HG03097 (cell line): ENCODE measurements around the gene NAV2.

Source experiments
- ATAC-seq: cut with Tn5 transposase; IDR thresholded peaks from one replicate; pipeline ENCODE4 v1.9.1; 2021; ENCODE audit not compliant: unreplicated experiment, low FRiP score

The NAV2 gene

DNA sequence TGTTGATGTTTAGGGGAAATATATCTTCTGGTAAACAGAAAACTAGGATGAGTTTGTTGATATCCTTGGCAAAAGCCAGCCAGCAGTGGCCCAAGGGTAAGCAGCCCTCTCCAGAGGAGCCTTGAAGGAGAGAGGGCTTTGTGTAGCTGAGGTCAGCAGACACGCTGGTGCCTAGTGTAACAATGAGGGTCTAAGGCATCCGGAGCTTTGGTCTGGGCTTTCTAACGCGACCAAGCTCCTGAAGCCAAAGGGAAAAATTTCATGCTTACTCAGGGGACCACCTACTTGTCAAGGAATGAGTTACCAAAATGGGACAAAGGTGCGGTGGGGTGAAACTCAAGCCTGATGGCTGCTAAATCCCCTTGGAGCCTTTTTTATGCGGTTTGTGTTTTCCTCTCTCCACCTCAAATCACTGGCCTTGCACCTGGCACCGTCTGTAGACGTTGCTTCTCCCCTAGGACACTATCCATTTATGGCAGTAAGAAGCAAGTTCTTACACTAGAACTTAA, 312.7 kb downstream of the NAV2 start:
- ATAC-seq: no peak

DNA sequence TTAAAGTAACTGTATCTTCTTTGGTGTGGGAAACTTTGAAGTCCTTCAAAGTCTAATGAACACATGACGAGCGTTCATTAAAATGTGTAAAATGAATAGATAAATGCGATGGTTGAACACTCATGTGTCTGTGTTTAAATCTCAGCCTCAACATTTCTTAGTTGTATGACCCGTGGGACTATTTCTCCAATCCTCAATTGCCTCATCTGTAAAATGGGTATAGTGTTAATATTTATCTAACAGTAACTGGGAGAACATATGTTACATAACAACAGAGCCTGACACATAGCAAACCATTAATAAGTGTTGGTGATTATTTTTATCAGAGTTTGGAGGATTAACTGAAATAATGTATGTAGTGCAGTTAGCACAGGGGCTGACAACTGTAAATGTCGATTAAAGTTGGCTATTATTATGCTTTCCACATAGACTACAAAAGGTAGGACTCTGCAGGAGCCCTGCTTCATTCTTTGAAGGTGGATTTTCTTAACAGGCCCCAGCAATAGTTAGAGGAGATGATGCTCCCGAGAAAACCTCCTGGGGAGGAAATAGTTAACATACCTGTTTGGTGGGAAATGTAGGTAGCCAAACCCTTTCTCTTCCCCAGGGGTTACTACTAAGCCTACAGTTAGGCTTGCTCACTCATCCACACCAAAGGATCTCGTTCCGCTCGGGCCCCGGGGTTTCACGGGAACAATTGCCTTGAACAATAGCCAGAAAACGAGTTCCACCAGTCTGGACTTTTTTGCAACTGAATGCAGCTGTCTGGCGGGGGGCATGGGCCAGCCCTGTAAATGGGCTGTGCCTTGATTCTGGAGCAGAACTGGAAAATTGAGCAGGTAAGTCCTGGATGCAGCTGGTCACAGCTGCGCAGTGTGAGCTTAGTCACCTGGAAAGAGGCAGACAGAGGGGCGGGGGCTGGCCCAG, 314.3 kb downstream of the NAV2 start:
- ATAC-seq: no peak

DNA sequence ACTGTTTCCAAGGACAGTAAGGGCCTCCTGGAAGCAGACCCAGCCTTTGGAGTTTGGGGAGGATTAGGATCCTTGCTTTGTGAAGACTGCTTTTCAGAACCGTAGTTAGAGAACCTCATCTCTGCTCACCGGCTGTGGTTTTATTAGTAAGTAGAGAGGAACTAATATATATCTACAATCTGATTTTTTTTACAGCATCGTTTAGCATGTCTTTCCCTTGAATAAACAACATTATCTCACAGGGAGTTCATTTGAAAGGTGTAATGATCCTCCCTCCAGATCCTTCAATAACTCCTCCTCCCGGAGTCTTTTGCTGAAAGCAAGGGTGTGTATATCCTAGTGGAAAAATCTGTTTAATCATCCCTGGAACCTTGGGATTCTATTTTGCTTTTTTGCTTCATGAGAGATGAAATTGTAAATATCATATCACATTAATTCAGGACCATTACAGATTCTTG, 314.9 kb downstream of the NAV2 start:
- ATAC-seq: no peak

DNA sequence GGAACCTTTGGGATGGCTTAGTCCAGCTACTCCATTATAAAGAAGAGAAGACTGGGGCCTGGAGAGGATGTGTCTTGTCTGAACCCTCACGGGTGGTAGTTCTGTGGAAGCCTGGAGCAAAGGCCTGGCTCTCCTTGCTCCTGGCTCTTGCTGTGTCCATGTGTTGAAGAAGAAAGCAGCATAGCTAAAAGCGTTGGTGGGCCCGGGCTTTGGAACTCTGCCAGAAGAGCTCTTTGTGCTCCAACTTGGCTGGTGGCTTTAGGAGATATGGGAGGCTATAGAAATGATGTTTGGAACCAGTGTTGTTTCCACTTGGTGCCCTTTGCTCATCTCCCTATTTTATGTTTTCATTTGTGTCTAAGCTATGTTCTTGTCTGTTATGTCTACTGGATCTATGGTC, 316.6 kb downstream of the NAV2 start:
- ATAC-seq: no peak

DNA sequence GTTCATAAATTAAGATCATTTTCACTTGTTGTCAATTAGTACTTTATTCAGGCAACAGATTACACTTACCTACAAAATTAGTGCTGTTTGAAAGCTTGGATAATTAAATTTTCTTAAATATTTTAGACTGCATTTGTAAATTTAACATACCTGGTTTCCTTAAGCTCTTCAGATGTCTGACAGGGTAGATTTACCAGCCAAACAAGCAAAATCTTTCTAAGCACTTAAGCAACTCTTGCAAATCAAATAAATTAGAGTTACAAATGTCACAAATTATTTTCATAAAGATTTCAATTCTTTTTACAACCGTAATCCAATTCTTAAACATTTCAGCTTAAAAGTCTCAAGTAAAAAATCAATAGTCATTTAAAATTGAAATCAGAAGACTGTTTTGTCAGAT, 317.8 kb downstream of the NAV2 start:
- no peak for ATAC-seq

DNA sequence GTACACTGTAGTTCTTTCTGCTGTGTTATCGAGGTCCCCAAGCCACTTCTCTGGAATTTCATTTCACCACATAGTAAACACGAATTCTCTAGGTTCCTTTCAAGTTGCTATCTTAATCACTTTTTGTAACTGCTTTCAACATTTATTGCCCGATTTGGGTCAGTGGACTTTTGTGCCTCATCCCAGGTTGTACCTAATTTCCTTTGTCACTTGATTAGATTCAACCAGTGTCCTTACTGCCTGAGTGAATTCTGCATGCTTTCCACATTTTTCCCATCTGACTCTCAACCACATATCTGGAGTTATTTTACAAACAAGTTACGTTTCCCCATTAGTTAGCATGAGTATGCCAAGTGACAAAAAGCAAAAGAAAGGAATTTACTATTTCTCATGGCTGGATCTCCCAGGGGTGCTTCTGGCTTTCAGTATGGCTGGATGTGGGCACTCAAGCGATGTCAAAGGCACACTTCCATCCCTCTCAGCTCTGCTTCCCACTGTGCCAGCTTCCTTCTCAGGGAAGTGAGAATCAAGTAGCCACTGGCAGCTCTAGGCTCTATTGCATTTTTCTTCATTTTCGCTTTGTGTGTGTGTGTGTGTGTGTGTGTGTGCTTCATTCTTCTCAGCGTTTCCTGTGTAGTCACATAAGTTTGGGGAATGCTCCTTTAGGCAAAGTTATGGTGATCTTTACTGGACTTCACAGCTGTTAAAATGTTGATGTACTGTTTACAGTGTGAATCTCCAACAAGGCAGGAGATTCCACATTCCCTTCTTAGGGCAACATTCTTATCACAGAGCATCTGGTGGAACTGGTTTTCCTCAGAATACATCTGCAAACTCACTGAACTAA, 318.7 kb downstream of the NAV2 start:
- no peak for ATAC-seq

DNA sequence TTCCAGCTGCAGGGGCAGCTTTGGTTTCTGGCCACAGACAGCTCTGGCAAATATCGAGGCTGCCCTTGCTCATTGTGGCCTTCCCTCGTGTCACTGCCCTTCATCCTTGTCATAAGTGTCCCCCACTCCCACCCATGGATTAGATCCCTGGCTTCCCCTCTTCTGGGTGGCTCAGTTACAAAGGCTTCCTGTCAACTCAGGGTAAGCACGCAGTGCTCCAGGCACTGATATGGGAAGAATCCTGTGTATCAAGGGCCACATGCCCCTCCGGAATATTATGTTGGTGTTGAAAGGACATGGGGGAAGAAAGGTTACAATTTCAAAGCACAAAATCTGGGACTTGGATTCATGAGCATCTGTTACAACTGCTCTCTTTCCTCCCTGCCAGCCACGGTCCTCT, 319.5 kb downstream of the NAV2 start:
- no peak for ATAC-seq

DNA sequence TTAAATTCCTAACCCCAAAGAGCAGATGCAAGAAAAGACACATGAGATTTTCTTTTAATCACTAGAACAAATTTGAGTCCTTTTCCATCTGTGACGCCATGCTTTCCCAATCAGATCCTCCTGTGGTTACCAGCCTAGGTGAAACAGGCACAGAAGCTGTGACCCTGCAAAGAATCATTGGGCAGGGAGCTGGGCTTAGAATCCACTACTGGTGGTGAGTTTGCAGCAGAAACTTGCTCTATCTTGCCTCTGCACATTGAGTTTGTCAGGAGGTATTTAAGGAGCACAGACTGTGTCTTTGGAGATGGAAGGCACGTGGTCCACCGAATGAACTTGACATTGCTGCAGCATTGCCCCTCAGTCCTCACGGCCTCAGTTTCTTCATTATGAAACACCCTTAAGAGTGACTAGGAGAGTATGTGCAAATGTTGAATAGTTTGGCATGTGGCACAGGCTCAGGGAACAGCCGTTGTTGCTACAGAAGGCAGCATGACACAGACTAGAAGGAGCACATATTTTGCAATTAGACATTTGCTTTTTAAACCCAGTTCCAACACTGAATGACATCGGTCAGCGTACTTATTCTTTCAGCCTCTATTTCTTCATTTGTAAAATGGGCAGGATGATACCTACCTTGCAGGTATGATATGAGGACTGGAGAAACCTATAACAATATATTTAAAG, 320.1 kb downstream of the NAV2 start:
- ATAC-seq: no peak

DNA sequence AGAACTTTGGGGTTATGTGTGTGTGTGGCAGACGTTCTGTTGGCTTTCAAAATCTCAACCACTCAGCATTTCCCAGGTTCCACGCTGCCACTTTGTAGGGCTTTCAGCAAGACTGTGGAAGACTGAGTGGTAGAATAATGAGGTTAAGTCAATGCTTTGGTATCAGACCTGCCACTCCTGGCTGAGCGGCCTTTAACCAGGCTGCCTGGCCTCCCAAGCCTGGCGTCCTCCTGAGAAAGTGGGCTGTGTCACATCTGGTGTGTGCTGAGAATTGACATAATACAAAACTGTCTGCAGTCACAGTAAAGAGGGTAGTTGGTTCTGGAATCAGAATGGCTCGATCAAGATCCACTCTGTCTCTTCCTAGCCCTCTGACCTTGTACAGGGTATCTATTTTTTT, 321.2 kb downstream of the NAV2 start:
- ATAC-seq: no peak

DNA sequence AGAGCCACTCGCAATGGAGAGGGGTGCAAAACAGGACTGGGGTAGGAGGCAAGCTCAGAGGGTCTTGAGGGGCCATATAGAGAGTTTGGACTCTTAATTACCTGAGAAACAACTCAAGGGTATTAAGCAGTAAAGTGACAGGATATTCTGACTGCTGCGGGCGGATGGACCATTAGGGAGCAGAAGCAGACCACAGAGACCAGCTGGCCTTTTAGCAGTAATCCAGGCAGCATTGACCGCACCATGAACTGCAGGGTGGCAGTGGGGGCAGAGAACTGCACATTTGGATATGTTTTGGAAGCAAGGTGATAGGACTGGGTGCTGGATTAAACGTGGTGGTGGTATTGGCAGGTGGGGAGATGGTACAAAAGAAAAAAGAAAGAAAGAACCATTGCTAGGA, 322.3 kb downstream of the NAV2 start:
- ATAC-seq: no peak

DNA sequence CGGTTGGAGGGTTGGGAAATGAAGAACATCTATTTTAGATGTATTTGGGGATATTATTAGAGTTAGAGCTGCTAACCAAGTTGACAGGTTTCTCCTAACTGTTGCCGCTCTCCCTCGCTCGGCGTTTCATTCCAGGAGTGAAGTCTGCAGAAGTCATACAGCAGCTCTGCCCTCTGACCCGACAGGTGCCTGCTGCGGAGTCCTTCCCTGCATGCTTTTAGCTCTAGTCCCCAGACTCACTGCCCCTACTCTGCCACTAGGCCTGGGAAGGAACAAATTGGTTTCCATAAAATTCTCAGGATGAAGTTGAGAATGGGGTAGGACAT, 322.7 kb downstream of the NAV2 start:
- ATAC-seq: no peak

DNA sequence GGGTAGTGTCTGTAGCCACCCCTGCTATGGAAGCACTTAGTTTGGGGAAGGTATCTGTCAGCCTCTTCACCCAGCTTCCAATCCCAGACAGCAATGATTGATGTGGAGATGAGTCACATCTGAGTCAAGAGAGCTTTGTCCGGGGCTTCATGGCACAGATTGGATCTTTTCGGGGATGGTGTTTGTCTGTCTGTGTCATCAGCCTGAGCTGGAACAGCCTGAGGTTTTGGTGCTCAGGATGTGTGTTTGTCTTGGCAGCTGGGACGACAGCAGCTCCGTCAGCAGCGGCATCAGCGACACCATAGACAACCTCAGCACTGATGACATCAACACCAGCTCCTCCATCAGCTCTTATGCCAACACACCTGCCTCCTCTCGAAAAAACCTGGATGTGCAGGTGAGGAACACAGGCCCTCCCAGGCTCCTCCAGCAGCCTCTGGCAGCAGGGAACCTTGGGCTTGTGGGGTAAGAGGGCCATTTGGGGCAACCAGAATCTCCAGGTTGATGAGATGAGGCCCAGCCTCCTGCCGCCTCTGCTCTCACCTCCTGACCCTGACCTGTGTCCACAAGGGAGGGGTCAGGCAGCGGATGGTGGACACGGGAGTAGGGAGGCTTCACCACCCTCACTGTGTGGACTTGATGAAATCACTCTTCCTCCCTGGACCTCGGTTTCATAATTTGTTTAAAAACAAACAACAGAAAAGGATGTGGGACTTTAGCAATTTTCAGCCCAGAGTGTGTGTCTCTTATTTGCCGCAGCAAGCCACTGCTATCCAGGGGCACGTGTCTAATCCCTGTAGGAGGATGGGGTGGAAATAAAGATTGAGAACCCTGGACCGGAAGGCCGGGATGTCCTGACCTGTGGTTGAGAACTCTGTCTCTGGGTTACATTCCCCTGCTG, 323.3 kb downstream of the NAV2 start:
- no peak for ATAC-seq

DNA sequence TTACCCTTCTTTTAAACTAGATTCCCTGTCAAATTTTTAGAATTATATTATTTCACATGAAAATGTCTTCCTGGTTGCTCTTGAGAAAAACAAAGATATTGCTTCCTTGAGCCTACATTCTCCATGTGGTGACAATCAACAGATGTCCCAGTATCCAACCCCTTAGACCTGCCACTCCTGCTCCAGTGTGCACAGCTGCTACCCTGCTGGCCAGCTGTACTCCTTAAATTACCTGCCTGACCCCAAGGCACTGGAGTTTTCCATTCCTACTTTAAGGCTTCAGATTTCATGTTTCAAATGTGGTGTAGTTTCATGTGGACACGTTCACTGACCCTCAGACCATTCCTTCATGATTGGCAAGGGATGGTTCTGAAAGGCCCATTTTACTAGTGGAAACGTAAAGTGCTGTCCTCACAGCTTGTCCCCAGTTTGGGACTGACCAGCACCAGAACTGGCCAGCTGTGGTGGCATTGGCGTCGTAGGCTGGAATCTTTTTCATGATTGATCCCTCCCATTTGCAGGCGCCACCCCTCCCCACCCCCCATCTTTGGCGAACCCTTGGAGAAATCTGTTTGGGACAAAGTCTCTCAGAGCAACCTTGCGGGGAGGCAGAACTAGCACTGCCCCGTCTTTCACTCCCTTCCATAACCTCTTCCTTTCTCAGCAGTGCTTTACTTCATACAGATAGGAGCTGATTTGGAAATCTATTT, 324.1 kb downstream of the NAV2 start:
- ATAC-seq: no peak

DNA sequence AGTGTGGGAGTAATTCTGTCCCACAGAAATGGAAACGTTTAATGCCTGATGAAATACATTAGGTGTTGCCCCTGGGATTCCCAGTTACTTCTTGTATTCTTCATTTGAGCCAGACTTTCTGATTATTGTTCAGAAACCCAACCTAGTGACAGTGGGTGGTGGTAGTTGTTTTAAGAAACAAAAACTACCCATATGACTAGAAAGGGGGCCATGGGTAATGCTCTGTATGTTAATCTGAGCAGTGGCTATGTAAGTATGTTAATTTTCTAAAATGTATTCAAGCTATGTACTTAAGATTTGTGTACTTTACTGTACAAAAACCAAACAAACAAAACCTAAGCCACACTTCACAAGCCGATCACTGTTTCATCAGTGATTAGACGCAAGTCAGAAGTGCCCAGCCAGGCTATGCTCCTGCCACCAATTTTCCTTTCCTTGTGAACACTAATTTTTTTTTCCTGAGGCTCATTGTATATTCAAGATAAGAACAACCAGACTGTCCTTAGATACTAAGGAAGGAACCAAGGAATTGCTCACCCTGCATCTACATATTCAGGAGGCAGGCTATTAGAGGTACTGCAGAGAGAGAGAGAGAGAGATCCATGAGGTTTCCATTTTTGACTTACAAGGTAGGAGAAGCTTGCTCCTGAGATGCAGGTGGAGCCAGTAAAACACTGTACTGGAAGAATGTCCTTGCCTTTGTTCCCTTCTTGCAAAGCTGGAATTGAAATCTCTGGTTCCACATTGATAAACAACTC, 324.9 kb downstream of the NAV2 start:
- no peak for ATAC-seq

DNA sequence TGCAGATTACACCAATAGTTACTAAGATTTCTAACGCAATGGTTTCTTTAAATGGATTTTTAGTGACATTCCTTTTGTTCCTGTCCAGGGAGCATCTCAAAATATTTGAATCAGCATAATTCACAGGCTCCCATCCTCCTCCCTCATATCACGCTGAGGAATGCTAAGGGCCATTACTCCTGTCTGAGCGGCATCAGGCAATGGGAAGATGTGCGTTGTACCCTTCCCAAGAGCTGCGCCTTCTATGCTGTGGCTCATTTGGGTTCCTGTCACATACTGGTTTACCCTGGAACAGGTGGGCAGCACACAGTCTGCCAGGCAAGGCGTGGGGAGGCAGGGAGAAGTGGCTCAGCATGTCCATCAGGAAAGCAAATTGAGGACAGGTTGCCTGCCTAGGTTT, 325.8 kb downstream of the NAV2 start:
- ATAC-seq: no peak

DNA sequence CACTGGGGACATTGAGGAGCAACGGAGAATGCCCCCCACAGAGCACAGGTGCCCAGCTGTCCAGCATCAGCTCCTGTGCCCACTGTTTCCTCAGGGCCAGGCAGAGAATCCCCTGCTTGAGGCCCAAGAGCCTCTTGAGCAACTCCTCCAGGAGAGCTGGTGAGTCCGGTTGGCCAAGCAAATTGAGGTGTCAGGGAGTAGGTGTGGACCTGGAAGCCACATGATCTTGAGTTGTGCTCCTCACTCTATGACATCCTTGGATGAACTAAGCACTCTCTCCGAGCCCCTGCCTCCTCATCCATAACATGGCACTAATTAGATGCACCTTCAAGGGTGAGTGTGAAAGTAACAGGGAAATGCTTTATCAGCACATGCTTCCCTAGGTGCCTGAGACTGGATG, 326.3 kb downstream of the NAV2 start:
- ATAC-seq: no peak

DNA sequence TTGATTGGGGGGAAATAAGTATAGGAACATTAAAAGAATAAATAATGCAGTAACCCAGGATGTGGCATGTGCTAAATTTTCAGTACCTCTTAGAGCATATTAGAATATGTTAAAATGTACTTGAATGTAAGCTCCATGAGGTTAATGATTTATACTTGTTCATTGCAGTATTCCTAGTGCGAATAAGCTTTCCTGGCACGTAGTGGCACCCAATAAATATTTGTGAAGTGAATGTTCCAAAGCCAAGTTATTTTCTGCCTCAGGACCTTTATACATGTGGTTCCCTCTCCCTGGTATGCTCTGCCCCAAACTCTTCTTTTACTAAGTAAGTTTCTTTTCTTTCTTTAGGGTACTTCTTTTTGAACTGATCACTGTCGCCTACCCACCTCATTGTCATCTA, 328.9 kb downstream of the NAV2 start:
- ATAC-seq: no peak

DNA sequence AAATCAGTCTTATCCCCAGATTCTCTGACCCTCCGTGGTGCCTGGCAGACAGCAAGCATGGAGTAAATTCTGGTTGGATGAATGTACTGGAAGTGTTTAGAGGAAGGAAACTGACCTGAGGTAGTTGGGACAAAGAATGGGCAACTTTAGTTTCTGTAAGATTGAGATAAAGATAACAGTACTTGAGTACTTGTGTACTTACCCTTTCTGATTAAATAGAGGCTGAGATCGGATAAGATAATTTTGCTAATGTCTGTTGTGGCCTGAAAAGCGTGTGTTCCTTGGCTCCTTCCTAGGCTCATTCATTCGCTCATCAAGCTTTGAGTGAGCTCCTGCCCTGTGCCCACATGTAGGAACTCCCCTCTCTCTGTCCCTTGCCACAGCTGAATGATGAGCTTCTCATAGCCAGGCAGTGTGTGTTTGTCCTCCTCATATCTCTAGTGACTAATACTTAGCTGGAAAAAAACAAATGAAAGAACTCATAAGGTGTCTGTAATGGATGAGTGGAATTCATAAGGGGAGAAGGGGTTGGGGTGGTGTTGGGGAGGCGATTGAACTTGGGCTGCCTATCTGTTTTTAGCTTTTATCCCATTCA, 329.5 kb downstream of the NAV2 start:
- ATAC-seq: no peak
